GM21447 (cell line): Measurements from ENCODE around the gene VEZF1.
"Not testable (repeated sequence)": the region's sequence is repeated elsewhere in the genome, so short reads cannot be mapped to it uniquely, and the experiment has no call there.

Source experiments
- ATAC-seq: cut with Tn5 transposase; IDR thresholded peaks from one replicate; pipeline ENCODE4 v1.9.1; 2021; ENCODE audit not compliant: unreplicated experiment

VEZF1 gene

DNA sequence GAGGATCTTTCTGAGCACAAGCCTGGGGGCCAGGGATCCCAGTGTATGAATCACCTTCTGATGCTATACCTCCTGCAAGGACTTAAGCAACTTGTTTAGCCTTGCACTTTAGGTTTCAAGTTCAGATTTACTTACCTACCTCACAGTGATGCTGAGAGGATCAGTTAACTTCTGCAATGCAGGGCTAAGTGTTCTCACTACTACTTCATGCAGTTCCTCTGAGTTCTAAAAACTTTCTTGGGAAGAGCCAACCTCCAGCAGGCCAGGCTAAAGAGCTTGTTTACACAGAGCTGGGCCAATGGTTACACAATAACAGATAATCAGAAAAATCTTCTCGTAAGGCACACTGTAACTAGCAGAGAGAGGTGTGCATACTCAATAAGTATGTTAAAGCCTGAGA is 13.0 kb downstream of the VEZF1 start:
- no peak for ATAC-seq

DNA sequence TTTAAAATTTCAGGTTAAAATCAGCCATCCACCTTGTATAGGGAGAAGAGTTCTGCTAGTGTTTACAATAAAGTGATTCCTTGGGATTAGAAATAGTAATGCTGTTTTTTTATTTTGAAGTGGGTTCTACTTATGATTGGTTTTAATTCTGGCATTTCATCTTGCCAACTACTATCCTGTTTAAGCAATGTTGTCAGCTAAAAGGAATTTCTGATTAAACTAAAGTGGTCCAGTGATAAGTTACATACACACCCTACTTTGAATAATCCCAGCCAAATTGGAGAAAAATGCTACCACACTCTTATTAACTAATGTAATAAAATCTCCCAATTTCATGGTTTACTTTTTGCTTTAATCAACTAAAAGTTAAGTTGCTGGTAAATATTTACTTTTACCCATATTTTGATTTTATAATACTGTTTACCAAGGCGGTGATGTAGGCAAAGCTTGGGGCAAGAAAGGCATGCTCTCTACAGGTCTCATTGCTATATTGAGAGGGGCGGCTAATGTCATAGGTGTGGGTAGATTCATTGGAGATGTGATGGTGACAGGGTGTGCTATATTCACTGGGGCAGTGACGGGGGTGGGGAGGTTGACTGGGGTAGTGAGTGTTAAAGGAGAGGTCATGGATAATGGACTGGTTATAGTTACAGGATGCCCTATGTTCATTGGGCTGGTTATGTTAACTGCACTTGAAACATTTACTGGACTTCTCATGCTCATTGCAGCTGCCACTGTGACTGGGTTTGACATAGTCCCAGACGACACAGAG is 13.8 kb downstream of the VEZF1 start:
- not testable (repeated sequence) for ATAC-seq

DNA sequence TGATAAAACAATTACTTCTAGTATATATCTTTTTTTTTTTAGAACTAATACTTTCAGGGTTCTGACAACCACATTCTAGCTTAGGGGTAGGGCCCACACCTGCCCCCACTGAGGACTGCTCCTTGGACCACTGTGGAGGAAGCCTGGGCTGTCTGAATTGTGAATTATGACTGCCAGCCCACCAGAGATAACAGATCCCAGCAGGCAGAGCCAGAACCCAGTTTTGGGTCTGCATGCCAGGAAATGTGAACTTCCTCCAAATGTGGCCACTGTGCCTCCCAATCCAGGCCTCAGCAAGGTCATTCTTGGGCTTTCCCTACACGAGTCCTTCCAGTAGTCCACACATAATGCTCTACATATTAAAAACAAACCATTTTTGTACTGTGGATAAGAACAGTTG is 15.9 kb downstream of the VEZF1 start:
- ATAC-seq = no peak

DNA sequence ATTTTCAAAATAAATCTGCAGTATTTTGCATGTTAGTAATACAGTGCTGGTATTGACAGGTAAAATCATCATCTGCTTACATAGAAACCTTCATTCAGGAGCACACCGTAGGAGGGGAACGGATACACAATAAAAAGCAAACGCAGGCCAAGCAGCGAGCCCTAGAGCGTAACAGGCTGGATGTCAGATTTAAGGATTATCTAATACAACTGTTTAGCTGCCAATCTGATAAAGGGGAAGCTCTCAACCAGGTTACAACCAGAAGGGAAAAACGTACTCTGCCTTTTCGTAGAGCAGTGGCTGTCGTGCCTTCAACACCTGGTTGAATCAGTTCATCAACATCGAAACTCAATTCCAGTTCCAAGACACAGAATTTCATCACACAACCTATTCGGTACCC is 16.5 kb downstream of the VEZF1 start:
- no peak for ATAC-seq

DNA sequence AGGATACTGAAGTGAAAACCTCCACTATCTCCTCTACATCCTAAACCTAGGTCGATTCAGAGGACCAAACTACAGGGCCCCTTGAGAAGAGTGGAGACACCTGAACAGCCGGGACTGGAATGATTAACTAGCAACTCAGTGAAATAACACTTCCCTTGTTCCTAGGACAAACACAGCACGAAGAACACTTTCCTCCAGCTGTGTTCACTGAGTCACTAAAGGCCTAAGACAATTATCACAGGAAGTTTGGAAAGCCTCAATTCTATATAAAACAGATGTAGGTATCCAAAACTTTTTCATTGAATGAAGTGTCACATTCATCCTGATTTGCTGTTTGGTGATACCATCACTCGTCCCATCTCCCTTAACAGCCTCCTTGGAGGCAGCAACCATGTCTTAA is 17.3 kb downstream of the VEZF1 start:
- ATAC-seq = no peak

DNA sequence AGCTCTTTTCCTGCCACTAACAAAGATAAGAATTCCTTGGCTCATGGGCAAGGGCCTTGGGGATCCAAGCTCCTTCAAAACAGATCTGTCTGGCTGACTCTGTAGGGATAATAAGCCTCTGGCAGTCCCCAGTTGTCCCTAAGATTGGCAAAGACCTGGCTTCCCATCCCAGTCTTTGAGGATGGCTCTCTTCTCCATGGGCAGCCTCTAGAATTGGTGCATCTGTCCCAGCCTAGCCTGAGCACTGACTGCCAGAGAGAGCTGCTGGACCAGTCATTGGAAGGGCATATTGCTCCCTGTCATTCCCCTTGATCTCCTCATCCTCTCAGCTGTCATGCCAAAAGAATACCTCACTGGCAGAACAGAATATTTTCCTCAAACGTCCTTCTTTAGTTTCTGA is 19.6 kb downstream of the VEZF1 start:
- ATAC-seq = no peak

DNA sequence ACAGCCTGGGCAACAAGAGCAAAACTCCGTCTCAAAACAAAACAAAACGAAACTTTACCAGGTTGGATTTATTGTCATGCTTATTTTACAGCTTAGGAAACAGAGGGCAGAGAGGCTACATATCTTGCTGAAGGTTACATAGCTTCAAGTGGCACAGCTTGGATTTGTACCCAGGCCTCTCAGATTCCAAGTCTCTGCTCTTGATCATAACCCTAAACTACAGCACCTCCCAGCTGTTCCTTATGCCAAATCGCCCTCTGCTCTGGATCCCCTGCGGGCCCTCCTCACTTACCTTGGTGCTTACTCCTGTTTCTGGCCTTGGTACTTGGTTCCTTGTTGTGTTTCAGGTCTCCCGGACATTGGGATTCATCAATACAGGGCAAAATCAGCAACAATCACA is 21.2 kb downstream of the VEZF1 start:
- ATAC-seq = no peak

DNA sequence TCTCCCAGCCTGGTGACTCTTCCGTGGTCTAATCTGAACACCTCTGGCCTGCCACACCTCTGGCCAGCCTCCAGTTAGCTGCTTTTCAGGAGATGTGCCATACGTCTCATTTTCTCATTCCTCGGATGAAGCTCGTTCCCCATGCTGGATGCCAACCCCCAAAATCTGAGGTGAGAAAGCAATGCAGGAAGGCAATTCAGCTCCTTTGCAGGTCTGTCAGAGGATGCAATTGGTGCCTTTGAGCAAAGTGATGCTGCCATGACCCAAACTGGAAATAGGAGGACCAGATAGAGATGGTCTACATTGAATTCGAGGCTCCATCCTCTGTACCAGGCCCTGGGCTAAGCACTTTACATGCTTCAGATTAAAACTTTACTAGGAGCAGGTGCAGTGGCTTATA is 21.8 kb downstream of the VEZF1 start:
- no peak for ATAC-seq

DNA sequence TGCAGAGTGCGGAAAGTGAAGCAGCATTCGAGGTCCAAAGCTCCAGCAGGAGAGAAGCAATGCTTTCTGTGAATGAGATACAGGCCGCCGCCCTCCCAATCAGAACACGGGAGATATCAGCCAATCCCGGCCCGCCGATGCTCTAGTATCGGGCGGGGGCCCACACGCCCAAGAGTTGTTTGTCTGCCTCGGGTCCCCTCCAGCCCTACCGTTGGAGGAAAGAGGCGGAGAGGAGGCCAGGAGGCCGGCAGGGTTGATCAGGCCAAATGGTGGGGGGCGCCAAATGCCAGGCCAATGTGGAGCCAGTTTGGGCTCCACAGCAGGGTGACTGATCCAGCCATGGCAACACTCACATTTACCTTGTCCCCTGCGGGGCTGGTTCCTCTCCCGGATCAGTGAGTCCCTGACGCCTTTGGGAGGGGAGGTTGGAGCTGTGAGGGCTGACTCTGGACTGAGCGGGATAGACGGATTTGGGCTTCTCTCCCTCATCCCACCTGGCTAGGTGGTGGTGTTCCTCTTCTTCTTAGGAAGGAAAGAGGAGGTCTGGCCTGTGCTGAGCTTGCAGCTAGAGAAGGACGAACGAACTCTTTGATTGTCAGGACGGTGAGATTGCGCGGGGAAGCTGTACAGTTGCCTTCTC is 22.4 kb downstream of the VEZF1 start:
- no peak for ATAC-seq

DNA sequence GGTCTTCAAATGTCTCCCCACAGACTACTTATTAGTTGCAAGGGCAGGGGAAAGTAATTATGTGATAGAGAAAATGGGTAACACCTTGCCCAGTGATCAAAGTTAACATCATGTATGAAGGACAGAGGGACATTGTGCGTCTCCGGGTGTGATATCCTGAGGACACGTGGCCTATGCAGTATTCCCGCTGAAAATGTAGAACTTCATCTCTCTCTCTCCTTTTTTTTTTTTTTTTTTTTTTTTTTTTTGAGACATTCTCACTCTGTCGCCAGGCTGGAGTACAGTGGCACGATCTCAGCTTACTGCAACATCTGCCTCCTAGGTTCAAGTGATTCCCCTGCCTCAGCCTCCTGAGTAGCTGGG is 24.9 kb downstream of the VEZF1 start:
- ATAC-seq = no peak

DNA sequence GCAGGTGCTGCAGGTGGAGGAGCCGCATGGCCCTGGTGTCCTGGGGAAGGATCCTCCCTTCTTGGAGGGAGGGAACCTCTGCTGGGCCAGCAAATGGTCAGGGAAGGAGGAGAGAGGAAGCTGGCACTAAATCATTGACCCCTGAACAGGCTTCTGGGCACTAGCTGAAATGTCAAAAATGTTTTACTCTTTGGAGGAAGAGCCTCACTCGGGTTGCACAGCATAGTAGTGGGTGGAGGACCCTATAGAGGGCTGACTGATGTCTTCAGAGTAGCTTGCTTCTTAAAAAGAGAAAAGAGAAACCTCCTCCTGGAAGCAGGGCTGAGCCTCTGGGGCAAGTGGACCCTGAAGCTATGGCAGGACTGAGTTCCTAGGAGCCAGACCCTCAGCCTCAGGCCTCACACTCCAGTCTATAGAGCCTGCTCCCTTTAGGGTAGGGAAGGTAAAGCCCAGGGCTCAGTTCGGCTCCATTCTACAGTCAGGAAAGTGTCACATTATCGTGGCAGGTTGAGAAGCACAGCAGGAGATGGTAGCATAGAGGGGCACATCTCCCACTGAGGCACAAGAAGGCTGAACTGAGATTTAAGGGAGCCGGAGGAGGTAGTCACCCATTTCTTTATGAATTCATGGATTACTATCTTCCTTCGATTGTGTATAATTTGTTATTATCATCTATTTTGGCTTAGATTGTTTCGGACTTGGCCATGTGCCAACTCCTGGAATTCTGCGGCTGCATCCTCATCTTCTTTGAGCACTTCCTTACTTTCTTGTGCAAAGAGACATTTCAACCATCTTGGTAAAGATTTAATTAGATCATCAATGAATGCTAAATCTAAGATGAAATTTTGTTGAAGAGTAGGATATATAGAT is 25.5 kb downstream of the VEZF1 start:
- ATAC-seq = no peak

DNA sequence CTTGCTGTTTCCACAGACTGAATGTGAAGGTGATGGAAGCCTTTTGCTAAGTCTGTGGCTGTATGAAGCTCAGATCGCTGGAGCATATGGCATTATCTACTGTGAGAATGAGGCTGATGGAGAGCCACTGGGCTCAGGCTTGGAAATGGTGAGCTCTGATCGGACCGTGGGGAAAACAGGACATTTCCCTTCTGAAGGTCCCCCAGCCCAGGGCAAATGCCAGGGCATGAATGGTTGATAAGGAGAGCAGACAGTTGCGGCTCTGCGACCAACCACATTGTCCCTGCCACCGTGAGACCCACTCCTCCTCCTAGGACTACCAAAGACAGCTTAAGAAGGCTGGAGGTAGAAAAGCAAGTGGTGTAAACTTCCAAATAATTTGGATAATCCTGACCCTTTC is 28.1 kb downstream of the VEZF1 start:
- ATAC-seq = no peak

DNA sequence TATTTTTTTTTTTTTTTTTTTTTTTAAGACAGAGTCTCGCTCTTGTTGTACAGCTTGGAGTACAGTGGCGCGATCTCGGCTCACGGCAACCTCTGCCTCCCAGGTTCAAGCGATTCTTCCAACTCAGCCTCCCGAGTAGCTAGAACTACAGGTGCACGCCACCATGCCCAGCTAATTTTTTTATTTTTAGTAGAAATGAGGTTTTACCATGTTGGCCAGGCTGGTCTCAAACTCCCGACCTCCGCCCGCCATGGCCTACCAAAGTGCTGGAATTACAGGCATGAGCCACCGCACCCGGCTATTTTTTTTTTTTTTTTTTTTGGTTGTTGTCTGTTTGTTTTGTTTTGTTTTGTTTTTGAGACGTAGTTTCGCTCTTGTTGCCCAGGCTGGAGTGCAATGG is 29.7 kb downstream of the VEZF1 start:
- not testable (repeated sequence) for ATAC-seq

DNA sequence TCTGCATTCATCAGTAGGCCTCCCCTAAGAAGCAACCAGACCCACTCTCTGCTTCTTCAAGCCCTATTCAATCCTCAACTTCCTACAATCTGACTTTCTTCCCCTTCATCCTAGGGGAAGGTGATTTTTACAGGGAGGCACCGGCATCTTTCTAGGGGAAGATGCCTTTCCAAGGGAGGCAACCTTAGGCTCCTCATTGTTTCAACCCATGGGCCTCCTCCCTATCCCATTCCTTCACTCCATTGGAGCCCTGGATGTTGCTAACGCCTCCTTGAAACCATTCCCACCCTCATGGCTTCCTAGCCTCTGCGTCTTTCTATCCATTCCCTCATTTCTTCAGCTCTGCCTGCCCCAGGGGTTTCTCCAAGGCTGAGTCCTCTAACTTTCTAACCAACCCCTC is 30.2 kb downstream of the VEZF1 start:
- ATAC-seq = no peak

DNA sequence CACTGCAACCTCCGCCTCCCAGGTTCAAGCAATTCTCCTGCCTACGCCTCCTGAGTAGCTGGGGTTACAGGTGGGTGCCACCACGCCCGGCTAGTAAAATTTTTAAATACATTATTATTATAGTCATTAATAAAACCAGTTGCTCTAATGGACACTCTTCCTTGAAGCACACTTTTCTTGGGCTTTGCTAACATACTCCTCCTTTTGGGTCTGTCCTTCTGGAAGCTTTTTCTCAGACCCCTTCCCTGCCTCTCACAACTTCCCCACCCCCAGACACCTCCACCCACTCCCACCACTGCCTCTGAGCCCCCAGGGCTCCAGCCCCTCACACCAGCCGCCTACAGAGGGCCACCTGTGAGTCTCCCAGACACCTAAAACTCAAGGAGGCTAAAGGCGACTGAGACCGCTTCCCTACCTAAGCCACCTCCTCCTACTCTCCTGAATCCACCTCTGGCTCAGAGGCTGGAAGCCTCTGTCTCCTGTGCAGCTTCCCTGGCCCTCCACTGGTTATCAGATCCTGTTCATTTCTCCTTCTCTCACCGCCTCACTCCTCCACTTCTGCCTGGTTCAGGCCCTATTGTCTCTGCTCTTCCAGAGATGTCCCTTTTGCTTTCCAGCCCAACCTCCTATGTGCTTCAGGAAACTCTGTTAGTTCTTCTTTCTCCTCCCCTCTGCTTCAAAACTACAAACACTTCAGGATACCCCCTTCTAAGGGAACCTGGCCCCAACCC is 30.8 kb downstream of the VEZF1 start:
- no peak for ATAC-seq

DNA sequence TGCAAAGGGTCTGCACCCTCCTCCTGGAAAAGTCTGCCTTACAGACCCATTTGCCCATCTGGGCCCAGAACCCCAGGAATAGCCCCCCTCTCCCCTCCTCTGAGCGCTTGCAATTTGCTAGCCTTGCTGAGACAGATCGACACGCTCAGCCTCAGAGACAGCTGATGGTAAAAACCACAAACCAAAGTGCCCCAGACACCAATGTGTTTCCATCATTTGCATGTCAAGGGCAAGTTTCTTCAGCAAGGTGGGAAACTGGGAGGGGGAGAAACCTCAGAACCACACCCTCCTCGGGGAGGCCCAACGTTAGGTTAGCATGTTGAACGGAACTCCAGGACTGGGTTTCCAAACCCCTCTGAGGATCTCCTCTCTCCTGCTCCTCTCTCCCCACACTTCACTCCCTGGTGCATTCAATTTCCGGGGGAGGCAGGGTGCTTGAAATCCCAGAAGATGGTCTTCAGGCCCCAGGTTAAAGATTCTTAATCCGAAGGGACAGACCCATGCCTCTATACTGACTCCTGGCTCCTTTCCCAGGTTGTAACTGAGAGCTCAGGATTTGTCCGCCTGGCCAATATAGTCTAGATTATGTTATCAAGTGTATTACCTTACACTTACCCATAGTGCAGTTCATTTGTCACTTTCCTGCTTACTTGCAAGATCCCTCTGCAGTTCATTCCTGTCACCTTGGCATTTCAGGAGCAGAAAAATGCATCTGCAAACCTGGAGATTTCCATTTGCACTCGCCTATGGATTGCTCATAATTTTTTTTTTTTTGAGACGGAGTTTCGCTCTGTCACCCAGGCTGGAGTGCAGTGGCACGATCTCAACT is 31.5 kb downstream of the VEZF1 start:
- peak; percentile 69 for ATAC-seq

DNA sequence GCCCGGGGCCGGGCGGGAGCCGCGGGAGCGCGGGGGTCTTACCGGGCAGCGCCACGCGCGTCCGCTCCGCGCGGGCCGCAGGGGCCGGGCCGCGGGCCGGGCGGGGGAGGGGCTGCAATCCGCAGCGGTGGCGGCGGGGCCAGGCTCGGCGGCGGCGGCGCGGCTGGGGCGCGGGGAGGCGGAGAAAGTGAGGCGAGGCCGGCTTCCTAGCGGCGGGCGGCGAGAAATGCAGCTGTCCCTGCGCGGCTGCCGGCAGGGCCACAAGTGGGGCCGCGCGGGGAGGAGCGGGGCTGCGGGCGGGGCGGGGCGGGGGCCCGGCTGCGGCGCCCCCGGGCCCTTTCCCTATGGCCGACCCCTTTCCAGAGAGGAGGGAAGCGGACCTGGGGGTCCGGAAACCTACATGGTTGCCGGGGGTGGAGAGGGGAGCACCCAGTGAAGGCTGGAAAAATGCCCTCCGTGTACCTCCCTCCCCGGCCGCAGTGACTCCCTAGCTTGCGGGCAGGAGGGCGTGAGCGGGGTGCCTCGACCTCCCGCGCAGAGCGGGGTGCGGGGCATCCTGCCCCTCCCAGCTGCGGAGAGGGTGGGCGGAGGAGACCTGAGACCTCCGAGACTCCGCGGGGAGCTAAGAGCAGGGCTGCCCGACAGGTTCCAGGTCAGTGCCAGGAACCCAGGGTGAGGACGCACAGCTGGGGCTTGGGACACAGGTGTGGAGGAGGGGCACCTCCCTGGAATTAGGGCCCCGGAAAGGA is 32.7 kb downstream of the VEZF1 start, which contains the start of gene CUEDC1:
CUEDC1 (minus strand) TSS at position 230 of the 749 bp plus-strand sequence. CDS start 69,848 bp downstream, outside the sequence.
- ATAC-seq = no peak

DNA sequence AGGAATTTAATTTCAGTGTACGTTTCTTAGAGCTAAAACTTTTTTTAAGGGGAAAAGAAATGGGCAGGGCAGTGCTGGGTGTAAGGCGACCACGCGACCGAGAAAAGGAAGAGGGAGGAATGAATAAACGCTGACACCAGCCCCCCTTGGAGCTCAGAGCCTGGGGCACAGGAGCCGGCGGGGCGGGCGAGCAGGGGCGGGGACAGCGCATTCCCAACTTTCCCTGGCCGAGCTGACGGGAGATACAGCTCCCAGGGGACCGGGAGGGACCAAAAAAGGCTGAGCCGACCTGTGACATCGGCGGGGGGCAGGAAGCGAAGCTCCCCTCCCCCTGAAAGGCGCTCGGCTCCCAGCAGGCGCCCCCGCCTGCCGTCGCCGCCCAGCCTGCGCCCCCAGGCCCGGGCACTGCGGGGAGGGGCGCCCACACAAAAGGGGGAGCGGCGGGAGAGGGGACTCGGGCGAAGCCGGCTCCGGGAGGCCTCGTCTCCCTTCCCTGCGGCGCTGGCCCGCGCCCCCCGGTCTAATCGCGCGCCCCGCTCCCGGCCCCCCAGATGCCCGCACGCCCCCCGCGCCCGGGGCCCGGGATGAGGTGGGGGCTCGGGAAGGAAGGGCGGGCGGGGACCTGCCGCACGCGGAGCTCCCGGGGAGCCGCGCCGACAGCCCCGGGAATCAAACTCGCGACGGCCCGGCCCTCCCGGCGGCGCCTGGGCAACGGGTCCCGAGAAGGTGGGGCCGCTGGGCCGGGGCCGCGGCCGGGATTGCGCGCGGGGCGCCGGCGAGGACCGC is 33.5 kb downstream of the VEZF1 start:
- ATAC-seq = no peak
